SH-SY5Y (cell line): ENCODE data around the gene GPR156.

Experiments used
- GATA2 ChIP-seq: IDR thresholded peaks from 2 replicates; pipeline ENCODE4 v1.6.1; 2011; ENCODE audit warnings: mild to moderate bottlenecking, low read depth, low read length
- GATA3 ChIP-seq: IDR thresholded peaks from 2 replicates; pipeline ENCODE4 v1.6.1; 2011; ENCODE audit warnings: low read depth, mild to moderate bottlenecking, low read length, moderate library complexity

DNA sequence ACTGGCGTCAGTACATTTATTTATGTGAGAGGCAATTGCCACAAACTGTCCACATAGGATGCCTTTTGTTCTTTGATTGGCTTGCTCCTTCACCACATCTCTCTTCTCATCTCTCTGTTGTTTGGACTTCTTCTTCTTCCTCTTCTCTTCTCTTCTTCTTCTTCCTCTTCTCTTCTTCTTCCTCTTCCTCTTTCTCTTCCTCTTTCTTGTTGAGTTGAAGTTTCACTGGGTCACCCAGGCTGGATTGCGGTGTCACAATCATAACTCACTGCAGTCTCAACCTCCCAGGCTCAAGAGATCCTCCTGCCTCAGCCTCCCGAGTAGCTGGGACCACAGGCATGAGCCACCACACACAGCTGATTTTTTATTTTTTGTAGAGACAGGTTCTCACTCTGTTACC, 123.1 kb downstream of the GPR156 start:
- TF ChIP-seq GATA2 (no peak), GATA3 (no peak)
